SU-DHL-6 (cell line): ENCODE results near the gene TMX3.

Experiments
- H2AFZ ChIP-seq: fragments of 200-600 bp; sonication (generic); 2 replicates; pipeline ENCODE4 v1.6.1; 2014; ENCODE audit warnings: low read depth, mild to moderate bottlenecking, moderate library complexity, mixed read lengths, antibody characterized with exemption, low read length; ENCODE audit not compliant: severe bottlenecking
- H3F3A ChIP-seq: fragments of 200-600 bp; shearing (Covaris generic); 2 replicates; pipeline ENCODE4 v1.6.0; 2016; ENCODE audit warnings: antibody characterized with exemption, mild to moderate bottlenecking; ENCODE audit not compliant: insufficient read depth
- H3K27ac ChIP-seq: fragments of 200-600 bp; sonication (generic); 2 replicates; pipeline ENCODE4 v1.5.1; 2016; ENCODE audit warnings: low read depth, mild to moderate bottlenecking, low read length, moderate library complexity, mixed read lengths
- H3K27me3 ChIP-seq: fragments of 200-600 bp; sonication (generic), shearing (Covaris generic); 2 replicates; pipeline ENCODE4 v1.6.0; 2014; ENCODE audit warnings: mild to moderate bottlenecking, low read length
- H3K36me3 ChIP-seq: fragments of 200-600 bp; sonication (generic); 2 replicates; pipeline ENCODE4 v1.6.1; 2014; ENCODE audit warnings: mild to moderate bottlenecking, low read length, mixed read lengths
- H3K4me2 ChIP-seq: fragments of 300-600, 200-600 bp; shearing (Covaris generic), sonication (generic); 2 replicates; pipeline ENCODE4 v1.6.0; 2014; ENCODE audit warnings: low read length, low read depth, mild to moderate bottlenecking; ENCODE audit not compliant: poor library complexity, severe bottlenecking
- H3K4me3 ChIP-seq: fragments of 200-600 bp; sonication (generic); 2 replicates; pipeline ENCODE4 v1.5.1; 2014; ENCODE audit warnings: antibody characterized with exemption, low read length, mild to moderate bottlenecking, mixed read lengths; ENCODE audit not compliant: insufficient read depth, poor library complexity, severe bottlenecking
- H3K79me2 ChIP-seq: fragments of 200-600 bp; sonication (generic); 2 replicates; pipeline ENCODE4 v1.6.1; 2014; ENCODE audit warnings: mild to moderate bottlenecking, low read length, moderate library complexity; ENCODE audit not compliant: insufficient read depth
- H3K9ac ChIP-seq: fragments of 200-600 bp; sonication (generic); 2 replicates; pipeline ENCODE4 v1.7.0; 2014; ENCODE audit warnings: mild to moderate bottlenecking, low read length
- H3K9me2 ChIP-seq: fragments of 200-600 bp; sonication (generic); replicated peaks from 2 replicates; pipeline ENCODE4 v1.6.1; 2014; ENCODE audit warnings: low read length; ENCODE audit not compliant: insufficient read depth
- H3K9me3 ChIP-seq: fragments of 200-600 bp; sonication (generic); 2 replicates; pipeline ENCODE4 v1.6.1; 2014; ENCODE audit warnings: low read length, mixed read lengths; ENCODE audit not compliant: insufficient read depth
- H4K20me1 ChIP-seq: fragments of 200-600 bp; sonication (generic); 2 replicates; pipeline ENCODE4 v1.6.1; 2014; ENCODE audit warnings: low read depth, mild to moderate bottlenecking, antibody characterized with exemption, low read length, moderate library complexity, mixed read lengths
- EZH2phosphoT487 ChIP-seq: fragments of 200-600 bp; sonication (generic), shearing (Covaris generic); conservative IDR thresholded peaks from 2 replicates; pipeline ENCODE4 v1.6.1; 2018; ENCODE audit warnings: mild to moderate bottlenecking, antibody characterized with exemption, low read length, moderate library complexity, mixed read lengths
- TF ChIP-seq, protein P1 (sequence below): fragments of 200-600 bp; sonication (generic); IDR thresholded peaks from one replicate; pipeline ENCODE4 v1.5.1; 2017; ENCODE audit warnings: antibody characterized with exemption, mild to moderate bottlenecking, low read length, moderate library complexity; ENCODE audit not compliant: insufficient read depth, poor library complexity, severe bottlenecking

Gene TMX3

DNA sequence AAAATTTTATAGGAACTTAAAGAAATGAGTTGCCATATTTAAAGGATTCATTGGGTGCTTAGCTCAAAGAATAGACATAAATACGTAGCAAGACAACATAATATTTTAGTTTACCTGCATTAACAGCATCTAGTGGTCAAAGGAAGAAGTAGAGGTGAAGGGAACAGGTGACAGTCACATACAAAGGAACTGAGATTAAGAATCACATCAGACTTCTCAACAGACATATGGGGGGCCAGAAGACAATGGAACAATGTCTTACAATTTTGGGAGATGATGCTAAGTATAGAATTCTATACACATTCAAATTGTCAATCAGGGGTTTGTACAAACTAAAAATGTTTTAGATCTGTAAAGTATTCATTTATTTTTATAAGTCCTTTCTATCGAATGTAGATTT lies 44.4 kb upstream of the TMX3 start:
- Histone ChIP-seq H3K79me2 (no peaks in the 10 kb centered on the region), H2AFZ (no peak overlapping the region), H3K4me2 (no peak overlapping the region), H3F3A (no peaks in the 10 kb centered on the region), H3K27me3 (no peaks in the 10 kb centered on the region), H3K36me3 (0 out of 2 replicates have a peak, but pooled peaks cover 2% of the 10 kb centered on the region), H3K9me2 (no peaks in the 10 kb centered on the region), H4K20me1 (no peaks in the 10 kb centered on the region), H3K4me3 (no peak overlapping the region), H3K9me3 (0 out of 2 replicates have a peak, but pooled peaks cover 11% of the 10 kb centered on the region), H3K27ac (no peak overlapping the region), H3K9ac (no peak overlapping the region)
- no peak for TF ChIP-seq EZH2phosphoT487

DNA sequence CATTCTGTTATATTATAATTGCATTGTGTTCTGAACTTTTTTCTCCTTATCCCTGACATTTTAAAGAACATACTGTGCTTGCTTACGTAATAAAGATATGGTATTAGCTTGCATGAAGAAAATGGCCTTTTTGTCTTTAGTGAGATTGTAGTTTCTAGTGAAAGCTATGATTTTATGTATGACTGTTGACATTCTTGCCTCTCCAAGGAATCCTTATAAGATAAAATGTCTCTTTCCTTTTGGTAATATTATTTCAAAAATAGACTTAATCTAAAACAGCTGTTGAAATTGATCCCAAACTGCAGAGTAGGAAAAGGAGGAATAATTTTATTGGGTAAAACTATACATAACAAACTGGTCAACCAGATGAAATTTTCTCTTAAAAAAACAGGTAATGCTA lies 42.2 kb upstream of the TMX3 start:
- Histone ChIP-seq H3K4me3 (no peak overlapping the region), H3K9ac (no peak overlapping the region), H3K36me3 (0 out of 2 replicates have a peak, but pooled peaks cover 2% of the 10 kb centered on the region), H3K79me2 (no peaks in the 10 kb centered on the region), H3F3A (no peaks in the 10 kb centered on the region), H2AFZ (no peak overlapping the region), H4K20me1 (no peaks in the 10 kb centered on the region), H3K9me3 (0 out of 2 replicates have a peak, but pooled peaks cover 11% of the 10 kb centered on the region), H3K27me3 (no peaks in the 10 kb centered on the region), H3K9me2 (no peaks in the 10 kb centered on the region), H3K27ac (no peak overlapping the region), H3K4me2 (no peak overlapping the region)
- TF ChIP-seq, protein P1, sequence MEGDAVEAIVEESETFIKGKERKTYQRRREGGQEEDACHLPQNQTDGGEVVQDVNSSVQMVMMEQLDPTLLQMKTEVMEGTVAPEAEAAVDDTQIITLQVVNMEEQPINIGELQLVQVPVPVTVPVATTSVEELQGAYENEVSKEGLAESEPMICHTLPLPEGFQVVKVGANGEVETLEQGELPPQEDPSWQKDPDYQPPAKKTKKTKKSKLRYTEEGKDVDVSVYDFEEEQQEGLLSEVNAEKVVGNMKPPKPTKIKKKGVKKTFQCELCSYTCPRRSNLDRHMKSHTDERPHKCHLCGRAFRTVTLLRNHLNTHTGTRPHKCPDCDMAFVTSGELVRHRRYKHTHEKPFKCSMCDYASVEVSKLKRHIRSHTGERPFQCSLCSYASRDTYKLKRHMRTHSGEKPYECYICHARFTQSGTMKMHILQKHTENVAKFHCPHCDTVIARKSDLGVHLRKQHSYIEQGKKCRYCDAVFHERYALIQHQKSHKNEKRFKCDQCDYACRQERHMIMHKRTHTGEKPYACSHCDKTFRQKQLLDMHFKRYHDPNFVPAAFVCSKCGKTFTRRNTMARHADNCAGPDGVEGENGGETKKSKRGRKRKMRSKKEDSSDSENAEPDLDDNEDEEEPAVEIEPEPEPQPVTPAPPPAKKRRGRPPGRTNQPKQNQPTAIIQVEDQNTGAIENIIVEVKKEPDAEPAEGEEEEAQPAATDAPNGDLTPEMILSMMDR: no peak
- TF ChIP-seq EZH2phosphoT487: no peak

DNA sequence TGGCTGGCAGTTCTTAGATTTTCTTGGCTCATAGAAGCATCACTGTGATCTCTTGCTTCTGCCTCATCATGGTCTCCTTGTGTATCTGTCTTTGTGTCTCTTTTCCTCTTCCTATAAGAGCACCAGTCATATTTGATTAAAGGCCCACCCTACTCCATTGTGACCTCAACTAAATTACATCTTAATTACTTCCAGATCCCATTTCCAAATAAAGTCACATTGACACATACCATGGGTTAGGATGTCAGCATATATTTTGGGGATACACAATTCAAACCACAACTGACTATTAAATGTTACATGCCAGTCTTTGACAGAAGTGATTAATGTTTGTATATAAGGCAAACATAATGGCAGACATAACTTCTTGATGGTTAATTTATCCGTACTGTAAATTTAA lies 27.3 kb upstream of the TMX3 start:
- Histone ChIP-seq H3K36me3 (no peaks in the 10 kb centered on the region), H3K9me3 (no peaks in the 10 kb centered on the region), H2AFZ (no peak overlapping the region), H3K4me3 (no peak overlapping the region), H3K79me2 (no peaks in the 10 kb centered on the region), H4K20me1 (no peaks in the 10 kb centered on the region), H3K9ac (no peak overlapping the region), H3K9me2 (no peaks in the 10 kb centered on the region), H3K27me3 (no peaks in the 10 kb centered on the region), H3F3A (no peaks in the 10 kb centered on the region), H3K4me2 (no peak overlapping the region), H3K27ac (no peak overlapping the region)
- TF ChIP-seq, protein P1: no peak
- no peak for TF ChIP-seq EZH2phosphoT487

DNA sequence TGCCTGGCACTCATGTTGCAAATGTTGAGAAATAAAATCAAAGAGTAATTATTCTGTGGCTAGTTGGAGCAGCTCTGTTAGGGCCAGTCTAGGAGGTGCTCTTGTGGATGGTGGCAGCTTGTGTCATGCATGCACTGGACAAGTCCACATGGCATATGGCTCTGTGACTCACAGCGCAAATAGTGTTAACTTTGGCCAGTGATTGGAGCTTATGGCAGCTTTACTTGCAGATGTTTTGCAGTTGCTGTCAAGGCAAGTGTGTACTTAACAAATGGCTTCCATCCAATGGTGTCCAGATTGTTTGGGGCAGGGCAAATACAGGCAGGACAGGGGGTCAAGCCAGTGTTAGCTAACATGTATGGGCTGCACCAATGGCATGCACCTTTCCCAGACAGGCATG lies 26.1 kb upstream of the TMX3 start:
- no peak overlapping the region for H3K9ac ChIP-seq
- no peaks in the 10 kb centered on the region for H3K79me2 ChIP-seq
- no peak overlapping the region for H3K4me2 ChIP-seq
- TF ChIP-seq, protein P1: no peak
- no peak for TF ChIP-seq EZH2phosphoT487
- no peaks in the 10 kb centered on the region for H3F3A ChIP-seq
- H3K27me3 ChIP-seq: no peaks in the 10 kb centered on the region
- no peak overlapping the region for H2AFZ ChIP-seq
- H3K9me2 ChIP-seq: no peaks in the 10 kb centered on the region
- no peaks in the 10 kb centered on the region for H4K20me1 ChIP-seq
- H3K4me3 ChIP-seq: no peak overlapping the region
- no peaks in the 10 kb centered on the region for H3K9me3 ChIP-seq
- H3K36me3 ChIP-seq: no peaks in the 10 kb centered on the region
- no peak overlapping the region for H3K27ac ChIP-seq
